SK-N-SH treated with all-trans-retinoic acid at 6 μM for 48 hours (cell line): Measurements from ENCODE around the gene CSTF2.

ENCODE experiments used
- OSR1 ChIP-seq: fragments of 250-450 bp; sonication (Bioruptor Pico); IDR thresholded peaks from 2 replicates; pipeline ENCODE4 v1.8.0; 2022; ENCODE audit warnings: moderate library complexity, mild to moderate bottlenecking, inconsistent platforms
- TCF4 ChIP-seq: fragments of 250-450 bp; sonication (Bioruptor Pico); IDR thresholded peaks from 2 replicates; pipeline ENCODE4 v1.8.0; 2021; ENCODE audit warnings: mild to moderate bottlenecking, moderate library complexity, borderline replicate concordance
- ZFP30 ChIP-seq: fragments of 450-650 bp; formaldehyde crosslinking; IDR thresholded peaks from 2 replicates; pipeline ENCODE4 v1.5.0; 2022; ENCODE audit warnings: mild to moderate bottlenecking, moderate library complexity
- TF ChIP-seq, protein P1 (sequence below): fragments of 250-450 bp; sonication (Bioruptor Pico); IDR thresholded peaks from 2 replicates; pipeline ENCODE4 v1.5.1; 2020; ENCODE audit warnings: low read depth, mild to moderate bottlenecking, moderate library complexity

- TF ChIP-seq, protein P1, sequence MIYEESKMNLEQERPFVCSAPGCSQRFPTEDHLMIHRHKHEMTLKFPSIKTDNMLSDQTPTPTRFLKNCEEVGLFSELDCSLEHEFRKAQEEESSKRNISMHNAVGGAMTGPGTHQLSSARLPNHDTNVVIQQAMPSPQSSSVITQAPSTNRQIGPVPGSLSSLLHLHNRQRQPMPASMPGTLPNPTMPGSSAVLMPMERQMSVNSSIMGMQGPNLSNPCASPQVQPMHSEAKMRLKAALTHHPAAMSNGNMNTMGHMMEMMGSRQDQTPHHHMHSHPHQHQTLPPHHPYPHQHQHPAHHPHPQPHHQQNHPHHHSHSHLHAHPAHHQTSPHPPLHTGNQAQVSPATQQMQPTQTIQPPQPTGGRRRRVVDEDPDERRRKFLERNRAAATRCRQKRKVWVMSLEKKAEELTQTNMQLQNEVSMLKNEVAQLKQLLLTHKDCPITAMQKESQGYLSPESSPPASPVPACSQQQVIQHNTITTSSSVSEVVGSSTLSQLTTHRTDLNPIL: no peak
- TF ChIP-seq OSR1 (CRISPR knock-in tag) (no peak), TCF4 (CRISPR knock-in tag) (no peak), ZFP30 (CRISPR knock-in tag) (no peak)
These were observed 43.2 kb downstream of the CSTF2 start for GRCh38 chrX:100863326-100863864.
